ENCODE measurements around the gene HOXD9. TPM values are rescaled to one million over a fixed set of nuclear protein-coding genes. Genes with fewer than 3 reads are reported as not detected.

HOXD9 gene
- polyA plus RNA-seq, 3 donors = not detected

DNA sequence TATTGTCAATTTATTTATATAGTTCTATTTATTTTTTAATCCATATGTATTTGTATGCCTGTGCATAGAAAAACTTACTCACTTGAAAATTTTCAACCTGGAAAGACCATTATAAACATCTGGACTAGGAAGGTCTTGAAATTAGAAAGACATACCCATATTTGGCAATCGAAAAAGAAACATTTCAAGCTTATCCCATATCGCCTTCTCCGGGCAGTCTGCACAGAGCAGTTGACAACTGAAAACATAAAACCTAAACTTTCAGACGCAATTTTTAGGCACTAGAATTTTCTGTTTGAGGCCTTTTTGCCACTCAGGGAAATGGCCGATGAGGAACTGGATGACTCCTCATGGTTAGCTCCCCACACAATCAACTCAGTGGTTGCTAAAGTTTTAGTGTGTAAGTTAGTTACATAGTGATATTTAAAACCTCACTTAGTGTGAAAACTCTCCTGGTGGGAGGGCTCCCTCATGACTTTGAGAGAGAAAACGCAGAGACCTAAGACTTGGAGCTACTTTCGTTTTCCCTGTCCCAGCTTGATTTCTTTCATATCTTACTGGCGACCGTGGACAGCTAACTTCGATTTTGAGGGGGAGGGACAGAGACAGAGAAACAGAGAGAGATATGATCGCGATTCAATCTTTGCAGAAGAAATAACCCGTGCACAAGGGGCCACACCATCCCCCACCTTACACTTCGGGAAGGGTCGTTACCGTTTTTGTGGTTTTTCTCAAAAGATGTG lies 26.1 kb upstream of the HOXD9 start:
- intact Hi-C loops (cut with micrococcal nuclease) = loop anchor here (5.0 to 10.0 kb wide), 4 partner anchors 412 to 1762 kb away; partner anchors contain the start of gene SP9 (in 1 of the 2)
- Mint-ChIP-seq H3K4me3 (peak overlapping the region; percentile 75 to 97), H3K4me1 (peaks cover 36% of the 10 kb centered on the region), H3K27me3 (ENCODE audit: low read depth in 3 of 3) (peaks cover 90 to 97% (median 94%) of the 10 kb centered on the region in 3 donors), H3K9me3 (peaks cover 0 to 44% (median 27%) of the 10 kb centered on the region in 7 donors), H3K27ac (no peak overlapping the region), H3K36me3 (peaks cover 0 to 4% of the 10 kb centered on the region in 2 donors)
- TF ChIP-seq, protein P1, sequence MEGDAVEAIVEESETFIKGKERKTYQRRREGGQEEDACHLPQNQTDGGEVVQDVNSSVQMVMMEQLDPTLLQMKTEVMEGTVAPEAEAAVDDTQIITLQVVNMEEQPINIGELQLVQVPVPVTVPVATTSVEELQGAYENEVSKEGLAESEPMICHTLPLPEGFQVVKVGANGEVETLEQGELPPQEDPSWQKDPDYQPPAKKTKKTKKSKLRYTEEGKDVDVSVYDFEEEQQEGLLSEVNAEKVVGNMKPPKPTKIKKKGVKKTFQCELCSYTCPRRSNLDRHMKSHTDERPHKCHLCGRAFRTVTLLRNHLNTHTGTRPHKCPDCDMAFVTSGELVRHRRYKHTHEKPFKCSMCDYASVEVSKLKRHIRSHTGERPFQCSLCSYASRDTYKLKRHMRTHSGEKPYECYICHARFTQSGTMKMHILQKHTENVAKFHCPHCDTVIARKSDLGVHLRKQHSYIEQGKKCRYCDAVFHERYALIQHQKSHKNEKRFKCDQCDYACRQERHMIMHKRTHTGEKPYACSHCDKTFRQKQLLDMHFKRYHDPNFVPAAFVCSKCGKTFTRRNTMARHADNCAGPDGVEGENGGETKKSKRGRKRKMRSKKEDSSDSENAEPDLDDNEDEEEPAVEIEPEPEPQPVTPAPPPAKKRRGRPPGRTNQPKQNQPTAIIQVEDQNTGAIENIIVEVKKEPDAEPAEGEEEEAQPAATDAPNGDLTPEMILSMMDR (IDR thresholded peaks at IDR 0.05) = no peak
- DNase-seq = peak in 1 of 3 donors; percentile 9
- no peaks in the 10 kb centered on the region for H3K36me3 ChIP-seq (replicated peaks in 1 of 2; ENCODE audit: control insufficient read depth in 1 of 2, insufficient read depth in 2 of 2, low read length in 2 of 2)
- H3K27me3 ChIP-seq (ENCODE audit: control insufficient read depth in 2 of 2, insufficient read depth in 2 of 2, low read length in 2 of 2) = peaks cover 89 to 94% of the 10 kb centered on the region in 2 donors
- no peaks in the 10 kb centered on the region for H4K20me1 ChIP-seq (ENCODE audit: insufficient read depth, low read length)
- peak overlapping the region; percentile 15 to 73 (median 21) for H3K4me3 ChIP-seq (replicated peaks in 1 of 3; ENCODE audit: low read depth in 2 of 3, low read length in 3 of 3)
- H3K4me1 ChIP-seq (ENCODE audit: control insufficient read depth in 1 of 2, insufficient read depth in 2 of 2, low read length in 2 of 2) = peaks cover 18 to 28% of the 10 kb centered on the region in 2 donors
- peak overlapping the region; percentile 75 for H3K4me2 ChIP-seq (replicated peaks; ENCODE audit: extremely low read depth, low read length, poor library complexity, severe bottlenecking)
- peaks cover 0 to 77% of the 10 kb centered on the region in 2 donors for H3K9me3 ChIP-seq (replicated peaks in 1 of 2; ENCODE audit: control insufficient read depth in 1 of 2, insufficient read depth in 1 of 2, low read length in 2 of 2)
- no peak overlapping the region for H3K9ac ChIP-seq (ENCODE audit: insufficient read depth, low read length, poor library complexity, severe bottlenecking)
- H3K27ac ChIP-seq (ENCODE audit: low read depth in 1 of 2, low read length in 2 of 2) = no peak overlapping the region
- peak overlapping the region; percentile 72 for H2AFZ ChIP-seq (ENCODE audit: insufficient read depth, low read depth, low read length, poor library complexity, severe bottlenecking)
- no peaks in the 10 kb centered on the region for H3K79me2 ChIP-seq (ENCODE audit: insufficient read depth, low read length)
- WGBS (ENCODE audit: insufficient coverage) = 4% methylated on average over 10 of the region's 16 CpGs

DNA sequence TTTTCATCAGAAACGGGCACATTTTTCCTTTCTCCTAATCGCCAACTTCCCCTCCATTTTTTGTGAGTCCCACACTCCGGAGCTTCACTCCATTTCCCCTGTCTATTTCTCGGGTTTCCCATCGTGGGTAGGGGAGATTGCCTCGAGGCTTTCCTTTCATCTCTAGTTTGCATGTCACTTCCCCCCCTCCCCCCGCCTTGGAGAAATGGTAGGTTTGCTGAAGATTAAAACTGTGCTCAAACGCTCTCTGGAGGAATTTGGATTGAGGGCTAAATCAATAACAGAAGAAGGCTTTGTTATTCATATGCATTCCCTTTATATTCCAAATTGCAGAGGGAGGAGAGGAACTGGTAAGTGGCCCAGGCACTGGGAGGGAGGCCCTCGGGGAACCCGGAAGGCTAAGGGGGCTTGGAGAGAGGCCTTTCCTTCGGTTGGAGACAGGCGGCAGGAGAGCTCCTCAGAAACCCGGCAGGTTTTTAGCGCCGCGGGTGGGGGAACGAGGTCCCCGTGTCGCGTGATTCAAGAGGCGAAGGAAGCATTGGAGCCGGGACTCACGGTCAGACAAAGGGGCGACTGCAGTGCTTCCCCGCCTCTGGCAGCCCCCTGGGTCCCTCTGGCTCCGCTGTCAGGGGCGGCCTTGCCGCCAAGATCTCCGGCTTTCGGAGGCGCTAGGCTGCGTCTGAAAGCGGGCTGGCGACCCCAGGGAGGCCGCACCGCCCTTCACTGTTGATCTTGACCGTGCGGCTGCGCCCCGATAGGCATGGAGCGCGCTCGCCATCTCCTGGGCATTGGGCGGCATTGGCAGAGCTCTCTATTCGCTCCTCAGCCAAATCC lies 25.3 kb upstream of the HOXD9 start:
- peaks cover 89 to 94% of the 10 kb centered on the region in 2 donors for H3K27me3 ChIP-seq (ENCODE audit: control insufficient read depth in 2 of 2, insufficient read depth in 2 of 2, low read length in 2 of 2)
- Mint-ChIP-seq H3K27me3 (ENCODE audit: low read depth in 3 of 3) (peaks cover 90 to 97% (median 94%) of the 10 kb centered on the region in 3 donors), H3K4me3 (peak overlapping the region; percentile 75 to 97), H3K27ac (no peak overlapping the region), H3K36me3 (peaks cover 0 to 4% of the 10 kb centered on the region in 2 donors), H3K4me1 (peaks cover 28% of the 10 kb centered on the region), H3K9me3 (peaks cover 0 to 40% (median 19%) of the 10 kb centered on the region in 7 donors)
- H3K4me3 ChIP-seq (replicated peaks in 1 of 3; ENCODE audit: low read depth in 2 of 3, low read length in 3 of 3) = peak overlapping the region; percentile 15 to 73 (median 21)
- no peaks in the 10 kb centered on the region for H3K79me2 ChIP-seq (ENCODE audit: insufficient read depth, low read length)
- no peaks in the 10 kb centered on the region for H3K36me3 ChIP-seq (replicated peaks in 1 of 2; ENCODE audit: control insufficient read depth in 1 of 2, insufficient read depth in 2 of 2, low read length in 2 of 2)
- no peak overlapping the region for H3K27ac ChIP-seq (ENCODE audit: low read depth in 1 of 2, low read length in 2 of 2)
- H3K9me3 ChIP-seq (replicated peaks in 1 of 2; ENCODE audit: control insufficient read depth in 1 of 2, insufficient read depth in 1 of 2, low read length in 2 of 2) = peaks cover 0 to 78% of the 10 kb centered on the region in 2 donors
- under 1% methylated on average over 35 of the region's 45 CpGs for WGBS (ENCODE audit: insufficient coverage)
- no peaks in the 10 kb centered on the region for H4K20me1 ChIP-seq (ENCODE audit: insufficient read depth, low read length)
- H3K9ac ChIP-seq (ENCODE audit: insufficient read depth, low read length, poor library complexity, severe bottlenecking) = peak overlapping the region; percentile 21
- peak overlapping the region; percentile 75 for H3K4me2 ChIP-seq (replicated peaks; ENCODE audit: extremely low read depth, low read length, poor library complexity, severe bottlenecking)
- peak overlapping the region; percentile 72 for H2AFZ ChIP-seq (ENCODE audit: insufficient read depth, low read depth, low read length, poor library complexity, severe bottlenecking)
- TF ChIP-seq, protein P1 (IDR thresholded peaks at IDR 0.05) = peak; percentile 83
- H3K4me1 ChIP-seq (ENCODE audit: control insufficient read depth in 1 of 2, insufficient read depth in 2 of 2, low read length in 2 of 2) = peaks cover 18 to 28% of the 10 kb centered on the region in 2 donors
- DNase-seq = peak; percentile 36 to 62 (median 40)
- intact Hi-C loops (cut with micrococcal nuclease) = loop anchor here (5.0 to 10.0 kb wide), 4 partner anchors 412 to 1762 kb away; partner anchors contain the start of gene SP9 (in 1 of the 2)

Data from CD14-positive monocyte (primary cell).